HEK293T (cell line): ENCODE results near the gene GALNT2.
A peak's percentile ranks its signal among the peaks of the same experiment; 100 is the strongest.

ENCODE experiments used
- CTCF ChIA-PET: fragments of 350-600 bp; formaldehyde crosslinking; extraction: SDS; loops from one replicate; lab custom pipeline; 2021; ENCODE audit warnings: antibody characterized with exemption, inconsistent platforms; lab: Yijun Ruan, JAX
- POLR2A ChIA-PET: fragments of 350-600 bp; formaldehyde crosslinking; extraction: SDS; loops from one replicate; lab custom pipeline; 2020; ENCODE audit warnings: antibody characterized with exemption, inconsistent platforms; lab: Yijun Ruan, JAX
- DNase-seq: peaks from one replicate; pipeline ENCODE4 v3.0.0; 2012; ENCODE audit warnings: mixed read lengths; ENCODE audit errors: extremely low spot score
- ARNT ChIP-seq: fragments of 450-650 bp; IDR thresholded peaks from 2 replicates; pipeline ENCODE4 v1.6.1; 2017; ENCODE audit warnings: mild to moderate bottlenecking
- BHLHE40 ChIP-seq: fragments of 450-650 bp; IDR thresholded peaks from 2 replicates; pipeline ENCODE4 v1.6.1; 2016; ENCODE audit warnings: mild to moderate bottlenecking, moderate library complexity, borderline replicate concordance
- CTBP1 ChIP-seq: fragments of 450-650 bp; IDR thresholded peaks from 2 replicates; pipeline ENCODE4 v1.6.1; 2016; ENCODE audit warnings: borderline replicate concordance
- ELF4 ChIP-seq: fragments of 450-650 bp; IDR thresholded peaks from 2 replicates; pipeline ENCODE4 v1.6.1; 2017; ENCODE audit warnings: antibody characterized with exemption
- FOXA1 ChIP-seq: fragments of 450-650 bp; IDR thresholded peaks from 2 replicates; pipeline ENCODE4 v1.6.1; 2016; ENCODE audit warnings: mild to moderate bottlenecking
- FOXK2 ChIP-seq: fragments of 450-650 bp; IDR thresholded peaks from 2 replicates; pipeline ENCODE4 v1.6.1; 2016; ENCODE audit warnings: mild to moderate bottlenecking
- FOXM1 ChIP-seq: fragments of 450-650 bp; IDR thresholded peaks from 2 replicates; pipeline ENCODE4 v1.6.1; 2017; ENCODE audit warnings: mild to moderate bottlenecking, borderline replicate concordance
- HDGF ChIP-seq: fragments of 450-650 bp; IDR thresholded peaks from 2 replicates; pipeline ENCODE4 v1.6.1; 2017; ENCODE audit warnings: antibody characterized with exemption, borderline replicate concordance
- L3MBTL2 ChIP-seq: fragments of 450-650 bp; conservative IDR thresholded peaks from 2 replicates; pipeline ENCODE4 v1.6.1; 2016; ENCODE audit warnings: mild to moderate bottlenecking
- LEF1 ChIP-seq: fragments of 450-650 bp; IDR thresholded peaks from 2 replicates; pipeline ENCODE4 v1.6.1; 2017; ENCODE audit warnings: mild to moderate bottlenecking, borderline replicate concordance
- NFRKB ChIP-seq: fragments of 450-650 bp; IDR thresholded peaks from 2 replicates; pipeline ENCODE4 v1.6.1; 2016; ENCODE audit warnings: mild to moderate bottlenecking, moderate library complexity
- SP1 ChIP-seq: fragments of 450-650 bp; IDR thresholded peaks from 2 replicates; pipeline ENCODE4 v1.6.1; 2017
- SUZ12 ChIP-seq: fragments of 450-650 bp; IDR thresholded peaks from 2 replicates; pipeline ENCODE4 v1.6.1; 2016; ENCODE audit warnings: mild to moderate bottlenecking
- TARDBP ChIP-seq: fragments of 450-650 bp; IDR thresholded peaks from 2 replicates; pipeline ENCODE4 v1.6.1; 2016
- ZNF384 ChIP-seq: fragments of 450-650 bp; IDR thresholded peaks from 2 replicates; pipeline ENCODE4 v1.6.1; 2016
- TF ChIP-seq, protein P1 (sequence below): fragments of 450-650 bp; IDR thresholded peaks from 2 replicates; pipeline ENCODE4 v1.6.1; 2016

GALNT2 gene

DNA sequence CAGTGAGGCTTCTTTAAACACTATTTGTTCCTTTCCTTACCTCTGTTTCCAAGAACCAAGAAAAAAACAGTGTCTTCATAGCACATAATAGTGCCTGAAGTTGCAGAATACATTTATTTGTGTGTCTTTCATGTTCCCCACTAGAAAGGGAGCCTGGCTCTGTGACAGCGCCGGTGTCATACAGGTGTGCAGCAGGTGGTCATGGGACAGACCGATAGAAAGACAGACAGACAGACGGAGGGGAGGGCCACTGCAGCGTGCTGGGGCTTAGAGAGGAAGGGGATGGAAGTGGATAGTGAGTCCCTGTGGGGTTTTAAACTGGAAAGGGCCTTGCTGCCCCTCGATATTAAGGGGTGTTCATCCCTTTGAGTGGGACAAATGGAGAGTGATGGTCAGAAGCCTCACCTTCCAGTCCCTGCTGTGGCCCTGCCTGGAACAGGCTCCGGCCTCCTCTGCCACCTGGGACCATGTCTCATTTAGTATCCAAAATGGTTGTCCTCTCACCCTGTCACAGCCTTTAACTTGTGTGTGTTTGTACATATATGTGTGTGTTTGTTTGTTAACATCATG is 206.2 kb downstream of the GALNT2 start:
- POLR2A ChIA-PET = no interaction called here
- TF ChIP-seq CTBP1 = no peak
- TF ChIP-seq FOXM1 = no peak
- TF ChIP-seq LEF1 = no peak
- no peak for TF ChIP-seq NFRKB
- no peak for TF ChIP-seq ELF4
- no peak for DNase-seq
- CTCF ChIA-PET = no interaction called here

DNA sequence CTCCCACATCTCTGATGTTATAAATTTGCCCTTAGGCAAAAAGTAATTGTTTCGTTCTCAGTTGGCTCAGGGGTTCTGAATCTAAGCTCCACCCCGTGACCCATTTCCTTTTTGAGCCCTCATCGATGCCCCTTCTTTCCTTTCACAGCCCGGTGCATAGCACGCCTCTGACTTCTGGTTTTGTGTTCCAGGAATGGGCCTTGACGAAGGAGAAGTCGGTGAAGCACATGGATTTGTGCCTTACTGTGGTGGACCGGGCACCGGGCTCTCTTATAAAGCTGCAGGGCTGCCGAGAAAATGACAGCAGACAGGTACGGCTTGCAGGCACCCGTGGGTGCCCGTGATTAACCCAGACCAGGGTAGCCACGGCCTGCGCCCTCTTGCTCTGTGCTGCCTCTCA is 207.2 kb downstream of the GALNT2 start:
- ChIA-PET CTCF (interaction anchor here (0.6 kb wide), 1 partner anchor 557 kb away, joined by 3 read pairs; no protein-coding TSS in a partner anchor), POLR2A (no interaction called here)
- no peak for DNase-seq
- TF ChIP-seq LEF1 (no peak), HDGF (no peak)

DNA sequence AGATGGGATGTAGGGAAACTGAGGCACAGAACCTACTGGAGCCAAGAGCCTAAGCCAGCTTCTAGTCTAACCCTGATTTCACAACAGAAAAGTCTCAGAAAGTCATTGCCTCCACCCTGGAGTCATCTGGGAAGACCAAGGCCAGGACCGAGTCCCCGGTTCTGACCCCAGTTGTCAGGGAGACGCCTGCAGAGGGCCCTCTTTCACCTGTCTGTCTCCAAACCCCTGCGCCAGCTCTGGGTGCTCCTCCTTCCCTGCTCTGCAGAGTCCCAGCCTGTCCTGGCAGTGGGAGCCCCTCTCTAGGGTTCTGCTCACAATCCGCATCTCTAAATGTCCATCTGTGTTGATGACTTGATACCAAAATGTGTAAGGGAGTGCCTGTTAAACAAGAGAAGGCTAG is 209.4 kb downstream of the GALNT2 start:
- ChIA-PET POLR2A (no interaction called here), CTCF (no interaction called here)
- DNase-seq = no peak
- TF ChIP-seq L3MBTL2 = no peak
- TF ChIP-seq FOXM1 = no peak
- no peak for TF ChIP-seq FOXK2
- TF ChIP-seq, protein P1, sequence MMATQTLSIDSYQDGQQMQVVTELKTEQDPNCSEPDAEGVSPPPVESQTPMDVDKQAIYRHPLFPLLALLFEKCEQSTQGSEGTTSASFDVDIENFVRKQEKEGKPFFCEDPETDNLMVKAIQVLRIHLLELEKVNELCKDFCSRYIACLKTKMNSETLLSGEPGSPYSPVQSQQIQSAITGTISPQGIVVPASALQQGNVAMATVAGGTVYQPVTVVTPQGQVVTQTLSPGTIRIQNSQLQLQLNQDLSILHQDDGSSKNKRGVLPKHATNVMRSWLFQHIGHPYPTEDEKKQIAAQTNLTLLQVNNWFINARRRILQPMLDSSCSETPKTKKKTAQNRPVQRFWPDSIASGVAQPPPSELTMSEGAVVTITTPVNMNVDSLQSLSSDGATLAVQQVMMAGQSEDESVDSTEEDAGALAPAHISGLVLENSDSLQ = no peak
- no peak for TF ChIP-seq ARNT
- no peak for TF ChIP-seq CTBP1
- no peak for TF ChIP-seq BHLHE40
- TF ChIP-seq ZNF384 = no peak
- TF ChIP-seq ELF4 = no peak
- TF ChIP-seq HDGF = no peak

DNA sequence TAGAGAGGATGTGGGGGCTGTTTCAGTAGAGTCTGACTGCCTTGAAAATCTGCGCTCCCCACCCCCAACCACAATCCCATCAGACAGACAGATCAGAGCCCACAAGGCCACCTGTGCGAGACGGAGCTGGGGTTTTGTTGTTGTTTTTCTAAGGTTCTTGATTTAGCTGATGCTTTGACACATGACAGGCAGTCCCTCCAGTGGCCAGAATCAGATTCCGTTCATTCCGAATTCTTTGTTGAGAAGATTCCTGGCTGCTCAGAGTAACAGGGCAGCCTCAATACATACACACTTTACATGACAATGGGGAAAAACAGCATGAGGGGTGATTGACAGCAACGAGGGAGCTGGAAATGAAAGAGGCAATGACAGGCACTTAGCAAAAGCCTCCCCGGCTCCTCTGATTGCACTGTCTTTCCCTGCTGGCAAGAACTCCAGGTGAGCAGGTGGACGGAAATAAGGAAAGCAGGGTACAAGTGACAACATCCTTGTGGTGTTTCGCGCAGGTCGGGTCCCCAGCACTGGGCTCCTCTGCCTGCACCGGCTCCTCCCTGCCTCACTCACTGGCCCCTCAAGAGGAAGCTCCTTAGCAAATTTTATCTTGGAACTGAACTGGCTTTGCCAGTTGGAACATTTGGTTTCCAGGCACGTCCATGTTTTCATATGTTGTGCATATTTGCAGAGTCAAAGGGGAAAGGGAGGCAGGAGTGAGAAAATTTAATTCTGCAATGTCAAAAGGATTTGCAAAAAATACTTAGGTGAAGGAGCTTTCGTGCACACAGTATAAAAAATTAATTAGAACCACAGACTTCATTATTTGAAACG is 210.4 kb downstream of the GALNT2 start:
- ChIA-PET CTCF (interaction anchor here (1.0 kb wide), 1 partner anchor 273 kb away, joined by 3 read pairs; no protein-coding TSS in a partner anchor), POLR2A (no interaction called here)
- no peak for DNase-seq
- TF ChIP-seq, protein P1 = peak; percentile 44; the same call in 1 of the 2 replicates
- TF ChIP-seq FOXK2 = no peak

DNA sequence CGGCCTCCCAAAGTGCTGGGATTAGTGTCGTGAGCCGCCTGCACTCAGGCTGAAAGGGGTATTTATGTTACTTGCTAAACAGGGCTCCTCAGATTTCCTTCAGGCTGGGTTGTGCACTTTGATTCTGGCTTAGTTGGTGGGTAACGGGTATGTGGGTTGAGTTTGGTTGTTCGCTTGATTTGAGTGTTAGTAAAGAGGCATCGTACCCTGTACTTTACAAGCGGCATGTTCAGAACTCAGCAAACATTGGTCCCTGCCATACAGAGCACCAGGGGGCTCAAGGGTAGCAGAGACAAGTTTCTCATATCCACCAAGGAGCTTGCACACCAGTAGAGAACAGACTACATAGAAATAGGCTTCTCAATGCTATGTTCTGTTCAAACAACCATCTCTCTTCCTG is 211.3 kb downstream of the GALNT2 start:
- no peak for TF ChIP-seq LEF1
- DNase-seq = no peak
- POLR2A ChIA-PET = no interaction called here
- CTCF ChIA-PET = no interaction called here

DNA sequence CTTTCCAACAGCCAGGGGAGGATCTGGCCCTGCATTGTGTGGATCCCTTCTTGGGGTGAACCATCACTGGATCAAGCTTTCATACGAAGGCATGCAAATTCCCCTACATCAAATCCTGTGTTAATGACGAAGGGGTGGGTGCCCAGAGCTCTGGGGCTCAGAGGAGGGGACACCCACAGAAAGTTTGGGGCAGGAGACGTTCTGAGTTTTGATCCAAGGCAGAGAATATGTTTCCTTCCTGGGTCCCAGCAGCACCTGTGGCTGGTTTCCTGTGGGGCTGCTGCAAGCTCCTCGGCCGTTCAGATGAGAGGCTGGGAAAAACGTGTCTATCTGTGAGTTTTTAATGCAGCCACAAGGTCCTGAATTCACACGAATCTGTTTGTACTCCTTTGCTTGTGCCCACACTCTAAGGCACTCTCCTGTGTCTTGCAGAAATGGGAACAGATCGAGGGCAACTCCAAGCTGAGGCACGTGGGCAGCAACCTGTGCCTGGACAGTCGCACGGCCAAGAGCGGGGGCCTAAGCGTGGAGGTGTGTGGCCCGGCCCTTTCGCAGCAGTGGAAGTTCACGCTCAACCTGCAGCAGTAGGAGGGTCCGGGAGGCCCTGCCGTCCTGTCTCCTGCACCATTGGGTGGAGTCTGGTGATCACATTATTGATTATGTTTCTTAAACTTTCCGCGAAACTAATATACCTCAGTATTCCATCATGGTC is 212.0 kb downstream of the GALNT2 start:
- no peak for DNase-seq

DNA sequence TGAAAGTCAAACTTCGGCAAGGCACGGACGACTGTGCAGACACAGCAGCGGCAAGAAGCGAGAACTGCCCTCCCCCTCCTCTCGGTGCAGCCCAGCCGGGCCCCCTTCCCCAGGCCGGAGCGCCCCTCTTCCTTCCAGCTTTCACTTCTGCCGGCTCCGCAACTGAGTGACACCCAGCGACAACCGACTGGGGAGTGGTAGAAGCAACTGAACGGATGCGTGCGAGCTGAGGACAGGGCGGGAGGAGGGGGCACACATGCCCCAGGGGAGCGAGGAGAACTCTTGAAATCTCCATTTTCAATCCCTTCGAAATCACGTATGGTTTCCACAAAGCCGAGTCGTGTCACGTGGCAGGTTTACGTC is 212.5 kb downstream of the GALNT2 start:
- TF ChIP-seq ARNT = no peak
- TF ChIP-seq BHLHE40 = no peak
- no peak for TF ChIP-seq NFRKB
- TF ChIP-seq ZNF384 = no peak
- TF ChIP-seq, protein P1 = no peak
- TF ChIP-seq ELF4 = no peak
- TF ChIP-seq FOXM1 = no peak
- TF ChIP-seq L3MBTL2 = no peak
- TF ChIP-seq SP1 = no peak
- TF ChIP-seq HDGF = no peak
- TF ChIP-seq LEF1 = no peak
- TF ChIP-seq SUZ12 = no peak
- TF ChIP-seq FOXA1 = no peak
- TF ChIP-seq TARDBP = no peak
- TF ChIP-seq FOXK2 = no peak
- TF ChIP-seq CTBP1 = no peak
- CTCF ChIA-PET = no interaction called here
- DNase-seq = no peak
- POLR2A ChIA-PET = no interaction called here

More for the DNA sequence above, 212.0 kb downstream of the GALNT2 start:
- ChIA-PET CTCF (no interaction called here), POLR2A (no interaction called here)
- no peak for TF ChIP-seq BHLHE40
- no peak for TF ChIP-seq SP1
- TF ChIP-seq HDGF = no peak
- TF ChIP-seq ZNF384 = no peak
- no peak for TF ChIP-seq FOXK2
- no peak for TF ChIP-seq L3MBTL2
- TF ChIP-seq, protein P1 = no peak
- TF ChIP-seq LEF1 = no peak
- no peak for TF ChIP-seq SUZ12
- TF ChIP-seq CTBP1 = no peak
